Right lobe of liver (tissue), 6 donors: ENCODE measurements around the gene INO80E. TPM values are rescaled to one million over a fixed set of nuclear protein-coding genes. Genes with fewer than 3 reads are reported as not detected.

Source experiments
- ATAC-seq, 4 donors: fragments of 200-7000 bp; cut with Tn5 transposase; one replicate each; pipeline ENCODE4 v1.9.1; 2020; ENCODE audit warnings: mild to moderate bottlenecking in 4 of 4, moderate library complexity in 4 of 4
- DNase-seq, 3 donors: peaks; one replicate each; pipeline ENCODE4 v3.0.0-alpha.2; 2020
- H3K27ac ChIP-seq, 3 donors: fragments of 200-600 bp; one replicate each; pipeline ENCODE4 v1.8.0; 2022
- H3K27me3 ChIP-seq, 2 donors: fragments of 200-600 bp; one replicate each; pipeline ENCODE4 v1.8.0; 2022
- H3K36me3 ChIP-seq, 4 donors: fragments of 200-600 bp; sonication (generic) in 1 of 4; one replicate each; pipeline versions ENCODE4 v1.5.1 to v1.8.0; 2017 to 2022; ENCODE audit warnings: control low read depth in 1 of 4
- H3K4me1 ChIP-seq, 4 donors: fragments of 200-600 bp; sonication (generic) in 1 of 4; one replicate each; pipeline versions ENCODE4 v1.5.1 to v1.8.0; 2017 to 2022; ENCODE audit warnings: control low read depth in 1 of 4
- H3K4me3 ChIP-seq, 3 donors: fragments of 200-600 bp; one replicate each; pipeline ENCODE4 v1.8.0; 2022
- H3K9me3 ChIP-seq, 4 donors: fragments of 200-600 bp; sonication (generic) in 1 of 4; one replicate each; pipeline versions ENCODE4 v1.5.1 to v1.8.0; 2017 to 2022; ENCODE audit warnings: control low read depth in 1 of 4
- POLR2A ChIP-seq: fragments of 450-650 bp; IDR thresholded peaks from one replicate; pipeline ENCODE4 v1.6.1; 2017; ENCODE audit warnings: antibody characterized with exemption, mild to moderate bottlenecking
- WGBS: methylation state at CpG from one replicate; pipeline ENCODE4 v1.1.6; 2018; ENCODE audit warnings: low coverage, low lambda C conversion rate; ENCODE audit not compliant: insufficient coverage; ENCODE audit errors: missing lambda C conversion rate; 5-methylcytosine and 5-hydroxymethylcytosine counted together
- intact Hi-C, 2 donors: fragments of 100-400 bp; cut with DNase I; formaldehyde crosslinking; loops; one replicate each; pipeline versions ENCODE4 v1.11.2 to v1.14.1; 2022
- total RNA-seq, 6 experiments: library from RNA; depleted of rRNA in 2 of 6; stranded (reverse); fragments of >200 nt in 2 of 6; fragmentation: NEBNext Ultra II Directional in 3 of 6; extraction: Animal tissue kit (Norgen Biotek cat#: 25700) in 3 of 6; gene quantifications; one replicate each; pipeline versions ENCODE4 v1.1.0 to v1.2.4, GENCODE V29; 2016 to 2023
- TF ChIP-seq, protein P1 (sequence below), 4 donors: fragments of 200-600 bp in 3 of 4; fragments of 450-650 bp in 1 of 4; IDR thresholded peaks; one replicate each; pipeline versions ENCODE4 v1.5.1 to v1.8.0; 2016 to 2022; ENCODE audit warnings: antibody characterized with exemption in 4 of 4, mild to moderate bottlenecking in 2 of 4
- donor health status: DM: no; HTN: yes; CAD: no.
- donor health status: DM: no; HTN: no; CAD: no.
- donor health status: DM: no; HTN: no; CAD: no.
- donor health status: DM: no; HTN: yes; CAD: no.
- donor health status: DM: no; HTN: yes; CAD: no.

Gene INO80E
- total RNA-seq, 6 experiments from 2014 or later, result 22.3 to 45.8 (median 33.2) TPM

DNA sequence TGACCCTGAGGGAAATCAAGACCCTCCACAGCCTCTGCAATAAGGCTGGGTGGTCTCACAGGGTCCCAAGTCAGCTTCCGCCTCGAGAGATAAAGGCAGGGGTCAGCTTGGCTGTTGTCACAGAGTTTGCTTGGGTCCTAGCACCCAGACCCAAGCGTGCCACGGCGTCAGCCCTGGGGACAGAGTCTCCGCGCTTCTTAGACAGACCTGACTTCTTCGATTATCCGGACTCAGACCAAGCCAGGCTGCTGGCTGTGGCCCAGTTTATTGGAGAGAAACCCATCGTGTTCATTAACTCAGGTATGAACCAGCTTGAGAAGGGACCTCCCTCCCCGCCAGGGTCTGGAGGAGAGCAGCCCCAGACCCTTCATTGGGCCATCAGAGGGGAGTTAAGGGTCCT is 27.5 kb downstream of the INO80E start:
- no peak overlapping the region for H3K4me3 ChIP-seq
- H3K4me1 ChIP-seq, result peaks cover 0 to 9% (median 0%) of the 10 kb centered on the region in 4 donors
- H3K27me3 ChIP-seq, result no peaks in the 10 kb centered on the region
- H3K36me3 ChIP-seq, result no peaks in the 10 kb centered on the region
- TF ChIP-seq, protein P1, sequence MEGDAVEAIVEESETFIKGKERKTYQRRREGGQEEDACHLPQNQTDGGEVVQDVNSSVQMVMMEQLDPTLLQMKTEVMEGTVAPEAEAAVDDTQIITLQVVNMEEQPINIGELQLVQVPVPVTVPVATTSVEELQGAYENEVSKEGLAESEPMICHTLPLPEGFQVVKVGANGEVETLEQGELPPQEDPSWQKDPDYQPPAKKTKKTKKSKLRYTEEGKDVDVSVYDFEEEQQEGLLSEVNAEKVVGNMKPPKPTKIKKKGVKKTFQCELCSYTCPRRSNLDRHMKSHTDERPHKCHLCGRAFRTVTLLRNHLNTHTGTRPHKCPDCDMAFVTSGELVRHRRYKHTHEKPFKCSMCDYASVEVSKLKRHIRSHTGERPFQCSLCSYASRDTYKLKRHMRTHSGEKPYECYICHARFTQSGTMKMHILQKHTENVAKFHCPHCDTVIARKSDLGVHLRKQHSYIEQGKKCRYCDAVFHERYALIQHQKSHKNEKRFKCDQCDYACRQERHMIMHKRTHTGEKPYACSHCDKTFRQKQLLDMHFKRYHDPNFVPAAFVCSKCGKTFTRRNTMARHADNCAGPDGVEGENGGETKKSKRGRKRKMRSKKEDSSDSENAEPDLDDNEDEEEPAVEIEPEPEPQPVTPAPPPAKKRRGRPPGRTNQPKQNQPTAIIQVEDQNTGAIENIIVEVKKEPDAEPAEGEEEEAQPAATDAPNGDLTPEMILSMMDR (IDR thresholded peaks at IDR 0.05), result no peak
- TF ChIP-seq POLR2A, result no peak
- WGBS, result no CpG with 5 or more reads among the region's 11 CpGs
- ATAC-seq (no peak), DNase-seq (no peak)
- H3K27ac ChIP-seq, result no peak overlapping the region
- intact Hi-C loops, result loop anchor here in 1 of 2 donors (10.0 kb wide), 2 partner anchors 149 to 329 kb away; no protein-coding TSS in a partner anchor
- H3K9me3 ChIP-seq, result no peaks in the 10 kb centered on the region

DNA sequence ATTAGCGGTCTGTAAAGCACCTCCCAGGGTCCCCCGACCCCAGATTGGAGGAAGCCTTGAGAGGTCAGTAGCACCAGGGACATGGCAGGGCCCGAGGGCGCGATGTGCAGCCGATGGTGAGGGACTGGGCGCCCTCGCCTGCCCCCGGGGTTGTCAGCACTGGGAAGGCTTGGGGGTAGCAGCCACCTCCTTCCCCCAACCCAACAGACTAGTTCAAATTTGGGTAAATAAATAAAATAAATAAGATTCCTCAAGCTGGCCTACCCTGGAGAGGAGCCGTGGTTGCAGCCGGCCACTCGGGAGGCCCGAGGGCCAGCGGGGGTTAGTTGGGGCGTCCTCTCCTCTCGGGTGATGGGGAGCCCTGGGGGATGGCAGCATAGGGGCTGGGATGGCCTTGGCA is 28.4 kb downstream of the INO80E start:
- H3K27ac ChIP-seq, result no peak overlapping the region
- H3K36me3 ChIP-seq, result no peaks in the 10 kb centered on the region
- no peaks in the 10 kb centered on the region for H3K27me3 ChIP-seq
- intact Hi-C loops, result loop anchor here in 1 of 2 donors (10.0 kb wide), 2 partner anchors 150 to 330 kb away; no protein-coding TSS in a partner anchor
- H3K4me1 ChIP-seq, result peaks cover 0 to 9% (median 0%) of the 10 kb centered on the region in 4 donors
- ATAC-seq (no peak), DNase-seq (no peak)
- H3K4me3 ChIP-seq, result no peak overlapping the region
- no peak for TF ChIP-seq POLR2A
- TF ChIP-seq, protein P1 (IDR thresholded peaks at IDR 0.05), result no peak
- WGBS, result 40% methylated on average over 2 of the region's 16 CpGs
- H3K9me3 ChIP-seq, result no peaks in the 10 kb centered on the region

DNA sequence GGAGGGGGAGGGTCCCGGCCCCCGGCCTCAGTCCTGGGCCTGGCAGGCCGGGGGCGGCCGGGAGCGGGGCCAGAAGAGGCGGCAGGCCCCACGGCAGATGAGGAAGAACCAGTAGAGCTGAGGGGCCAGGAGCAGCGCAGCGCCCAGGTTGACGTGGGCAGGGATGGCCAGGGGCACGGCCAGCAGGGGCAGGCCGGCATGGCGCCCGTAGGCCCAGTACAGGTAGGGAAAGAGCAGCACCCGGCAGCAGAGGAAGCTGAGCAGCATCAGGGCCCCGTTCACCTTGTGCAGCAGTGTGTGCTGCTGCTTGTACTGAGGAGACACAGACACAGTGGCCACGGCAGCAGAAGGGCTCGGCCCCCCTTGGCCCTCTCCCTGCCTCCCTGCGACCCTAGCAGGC is 29.1 kb downstream of the INO80E start:
- Histone ChIP-seq H3K9me3 (no peaks in the 10 kb centered on the region), H3K4me1 (peaks cover 0 to 9% (median 0%) of the 10 kb centered on the region in 4 donors), H3K27ac (no peak overlapping the region), H3K4me3 (no peak overlapping the region), H3K27me3 (no peaks in the 10 kb centered on the region), H3K36me3 (no peaks in the 10 kb centered on the region)
- ATAC-seq, result no peak
- TF ChIP-seq POLR2A, result no peak
- TF ChIP-seq, protein P1 (IDR thresholded peaks at IDR 0.05), result no peak
- no CpG with 5 or more reads among the region's 20 CpGs for WGBS
- intact Hi-C loops, result loop anchor here in 1 of 2 donors (10.0 kb wide), 2 partner anchors 150 to 330 kb away; no protein-coding TSS in a partner anchor
- DNase-seq, result no peak

DNA sequence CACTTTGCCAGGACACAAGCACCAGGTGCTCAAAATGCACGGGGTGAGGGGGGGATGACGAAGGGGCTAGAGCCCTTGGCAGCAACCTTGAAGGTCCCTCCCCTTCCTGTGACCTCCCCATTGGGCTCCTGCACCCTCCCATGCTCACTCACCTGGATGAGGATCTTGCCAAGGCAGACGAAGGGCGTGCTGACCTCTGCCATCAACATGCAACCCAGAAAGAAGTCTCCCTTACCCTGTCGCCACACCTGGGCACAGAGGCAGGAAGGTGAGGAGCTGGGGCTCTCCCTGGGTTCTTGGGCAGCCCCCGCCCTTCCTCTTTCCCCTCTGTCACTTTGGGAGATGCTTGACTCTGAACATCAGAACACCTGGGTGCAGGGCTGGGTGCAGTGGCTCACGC is 29.5 kb downstream of the INO80E start:
- ATAC-seq (no peak), DNase-seq (no peak)
- H3K36me3 ChIP-seq, result no peaks in the 10 kb centered on the region
- 39% methylated on average over 2 of the region's 7 CpGs for WGBS
- no peaks in the 10 kb centered on the region for H3K9me3 ChIP-seq
- intact Hi-C loops, result loop anchor here in 1 of 2 donors (10.0 kb wide), 2 partner anchors 151 to 331 kb away; no protein-coding TSS in a partner anchor
- H3K4me3 ChIP-seq, result no peak overlapping the region
- peaks cover 0 to 9% (median 0%) of the 10 kb centered on the region in 4 donors for H3K4me1 ChIP-seq
- TF ChIP-seq, protein P1 (IDR thresholded peaks at IDR 0.05), result no peak
- TF ChIP-seq POLR2A, result no peak
- no peaks in the 10 kb centered on the region for H3K27me3 ChIP-seq
- H3K27ac ChIP-seq, result no peak overlapping the region
